ENCODE results near the gene ZMYND11. TPM values are rescaled to one million over a fixed set of nuclear protein-coding genes. Genes with fewer than 3 reads are reported as not detected.

ZMYND11 gene
- total RNA-seq, 2 donors from 2014 or later, result 60.2 to 61.1 TPM

- H3K27me3 ChIP-seq, result no peaks in the 10 kb centered on the region
- no peaks in the 10 kb centered on the region for H3K4me1 ChIP-seq
- no peak overlapping the region for H3K27ac ChIP-seq
- H3K9me3 ChIP-seq, result no peaks in the 10 kb centered on the region
- TF ChIP-seq CTCF (IDR thresholded peaks at IDR 0.05), result no peak
- no peak overlapping the region for H3K4me3 ChIP-seq
- H3K36me3 ChIP-seq, result peaks cover 39% of the 10 kb centered on the region
- no peak for DNase-seq (ENCODE audit: low spot score)
These were observed 106.2 kb downstream of the ZMYND11 start for GRCh38 chr10:241451-241850.

GRCh38 chr10:241966-242643 lies 106.8 kb downstream of the ZMYND11 start:
- no peaks in the 10 kb centered on the region for H3K4me1 ChIP-seq
- no peak for TF ChIP-seq CTCF (IDR thresholded peaks at IDR 0.05)
- H3K4me3 ChIP-seq, result no peak overlapping the region
- DNase-seq (ENCODE audit: low spot score), result no peak
- H3K27ac ChIP-seq, result no peak overlapping the region
- H3K36me3 ChIP-seq, result peaks cover 43% of the 10 kb centered on the region
- no peaks in the 10 kb centered on the region for H3K9me3 ChIP-seq
- no peaks in the 10 kb centered on the region for H3K27me3 ChIP-seq

- Histone ChIP-seq H3K27me3 (no peaks in the 10 kb centered on the region), H3K36me3 (peaks cover 57% of the 10 kb centered on the region), H3K27ac (no peak overlapping the region), H3K4me1 (no peaks in the 10 kb centered on the region), H3K9me3 (no peaks in the 10 kb centered on the region), H3K4me3 (no peak overlapping the region)
- no peak for DNase-seq (ENCODE audit: low spot score)
- no peak for TF ChIP-seq CTCF (IDR thresholded peaks at IDR 0.05)
These were observed 109.0 kb downstream of the ZMYND11 start for GRCh38 chr10:244227-244626.

- Histone ChIP-seq H3K4me3 (no peak overlapping the region), H3K4me1 (no peaks in the 10 kb centered on the region), H3K27me3 (no peaks in the 10 kb centered on the region), H3K9me3 (no peaks in the 10 kb centered on the region), H3K27ac (no peak overlapping the region), H3K36me3 (peaks cover 59% of the 10 kb centered on the region)
- TF ChIP-seq CTCF (IDR thresholded peaks at IDR 0.05), result no peak
- no peak for DNase-seq (ENCODE audit: low spot score)
These were observed 111.2 kb downstream of the ZMYND11 start for GRCh38 chr10:246431-246830.

DNA sequence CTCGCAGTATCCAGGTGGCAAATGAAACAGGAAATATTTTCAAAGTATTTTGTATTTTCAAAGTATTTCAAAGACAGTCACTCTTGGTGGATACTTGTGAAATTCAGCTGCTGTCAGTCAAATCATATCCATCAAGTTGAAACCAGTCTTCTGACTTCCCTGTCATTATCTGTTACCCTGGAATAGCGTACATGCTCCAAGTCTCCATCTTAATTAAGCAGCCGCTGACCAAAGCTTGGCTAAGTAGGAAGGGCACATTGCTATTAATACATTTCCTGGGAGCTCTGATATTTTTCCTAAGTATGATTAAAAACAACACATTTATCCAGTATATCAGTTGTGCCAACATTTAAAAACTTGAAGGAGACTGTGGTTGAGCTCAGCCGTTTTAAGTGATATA lies 112.2 kb downstream of the ZMYND11 start:
- H3K4me3 ChIP-seq, result no peak overlapping the region
- H3K9me3 ChIP-seq, result no peaks in the 10 kb centered on the region
- H3K4me1 ChIP-seq, result no peaks in the 10 kb centered on the region
- H3K27me3 ChIP-seq, result no peaks in the 10 kb centered on the region
- no peak overlapping the region for H3K27ac ChIP-seq
- DNase-seq (ENCODE audit: low spot score), result no peak
- no peak for TF ChIP-seq CTCF (IDR thresholded peaks at IDR 0.05)
- H3K36me3 ChIP-seq, result peaks cover 54% of the 10 kb centered on the region

DNA sequence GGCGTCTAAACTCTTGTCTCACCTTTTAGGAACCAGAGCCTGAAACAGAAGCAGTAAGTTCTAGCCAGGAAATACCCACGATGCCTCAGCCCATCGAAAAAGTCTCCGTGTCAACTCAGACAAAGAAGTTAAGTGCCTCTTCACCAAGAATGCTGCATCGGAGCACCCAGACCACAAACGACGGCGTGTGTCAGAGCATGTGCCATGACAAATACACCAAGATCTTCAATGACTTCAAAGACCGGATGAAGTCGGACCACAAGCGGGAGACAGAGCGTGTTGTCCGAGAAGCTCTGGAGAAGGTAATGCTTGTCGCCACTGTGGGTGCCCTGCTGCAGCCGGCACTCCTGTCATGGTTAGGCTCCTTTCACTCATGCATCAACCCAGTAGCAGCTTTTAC lies 113.1 kb downstream of the ZMYND11 start:
- Histone ChIP-seq H3K9me3 (no peaks in the 10 kb centered on the region), H3K4me3 (no peak overlapping the region), H3K27ac (no peak overlapping the region), H3K27me3 (no peaks in the 10 kb centered on the region), H3K36me3 (peaks cover 56% of the 10 kb centered on the region), H3K4me1 (no peaks in the 10 kb centered on the region)
- TF ChIP-seq CTCF (IDR thresholded peaks at IDR 0.05), result no peak
- no peak for DNase-seq (ENCODE audit: low spot score)

Measured in right atrium auricular region (tissue), 2 donors.